DMS153 (cell line): ENCODE measurements around the gene TMEM132D.
"Not testable (repeated sequence)": the region's sequence is repeated elsewhere in the genome, so short reads cannot be mapped to it uniquely, and the experiment has no call there.

ENCODE experiments used
- DNase-seq: peaks from one replicate; lab custom pipeline; 2025; lab: John Stamatoyannopoulos, UW

Gene TMEM132D

DNA sequence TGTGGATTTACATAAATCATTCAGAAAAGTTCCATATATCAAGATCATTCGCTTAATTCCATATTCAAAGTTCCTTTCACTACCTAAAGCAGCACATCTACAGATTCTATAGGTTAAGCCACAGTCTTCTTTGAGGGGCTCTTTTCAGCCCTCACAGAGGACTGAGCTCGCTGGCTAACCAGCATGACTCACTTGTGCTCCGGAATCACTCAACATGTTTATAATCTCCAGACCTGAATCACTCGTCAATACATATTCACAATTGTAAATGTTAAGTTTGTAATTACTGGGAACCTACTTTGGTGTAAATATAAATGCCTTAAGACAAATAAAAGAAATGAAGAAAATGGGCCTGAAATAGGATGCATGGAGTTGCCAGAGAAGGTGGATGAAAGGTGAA is 315.7 kb downstream of the TMEM132D start:
- no peak for DNase-seq

DNA sequence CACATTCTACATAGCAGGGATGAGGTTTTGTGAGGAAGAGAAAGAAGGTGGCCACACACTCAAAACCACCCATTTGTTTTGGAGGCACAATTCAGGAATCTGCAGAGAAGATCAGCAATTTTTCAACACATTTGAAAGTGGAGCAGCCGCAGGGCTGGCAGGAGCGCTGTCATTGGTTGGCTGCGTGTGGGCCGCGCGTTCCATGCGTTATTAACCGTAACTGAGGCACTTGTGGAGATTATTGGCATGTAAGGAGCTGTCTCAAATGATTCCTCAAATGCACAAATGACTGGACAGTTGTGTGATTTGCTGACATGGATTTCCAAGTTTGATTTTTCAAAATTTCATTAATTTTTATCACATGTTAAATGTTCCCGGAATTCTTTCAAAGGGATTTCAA is 318.5 kb downstream of the TMEM132D start:
- no peak for DNase-seq

DNA sequence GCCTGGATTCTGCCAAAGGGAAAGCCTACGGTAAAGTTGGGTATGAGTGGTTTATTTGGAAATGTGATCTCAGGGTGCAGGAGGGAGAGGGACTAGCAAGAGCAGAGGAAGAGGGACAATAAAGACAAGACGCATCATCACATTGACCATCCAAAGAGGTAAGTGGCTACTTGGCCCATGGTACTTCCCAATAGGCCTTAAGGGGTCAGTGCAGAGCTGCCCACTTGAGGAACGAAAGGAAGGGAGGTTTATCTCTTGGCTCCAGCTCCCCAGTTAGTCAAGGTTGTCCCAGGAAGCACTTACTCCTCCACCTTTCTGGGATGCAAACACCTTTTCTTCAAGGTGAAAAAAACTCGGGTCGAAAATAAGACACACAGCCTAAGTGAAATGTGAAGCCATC is 323.9 kb downstream of the TMEM132D start:
- DNase-seq, result no peak

DNA sequence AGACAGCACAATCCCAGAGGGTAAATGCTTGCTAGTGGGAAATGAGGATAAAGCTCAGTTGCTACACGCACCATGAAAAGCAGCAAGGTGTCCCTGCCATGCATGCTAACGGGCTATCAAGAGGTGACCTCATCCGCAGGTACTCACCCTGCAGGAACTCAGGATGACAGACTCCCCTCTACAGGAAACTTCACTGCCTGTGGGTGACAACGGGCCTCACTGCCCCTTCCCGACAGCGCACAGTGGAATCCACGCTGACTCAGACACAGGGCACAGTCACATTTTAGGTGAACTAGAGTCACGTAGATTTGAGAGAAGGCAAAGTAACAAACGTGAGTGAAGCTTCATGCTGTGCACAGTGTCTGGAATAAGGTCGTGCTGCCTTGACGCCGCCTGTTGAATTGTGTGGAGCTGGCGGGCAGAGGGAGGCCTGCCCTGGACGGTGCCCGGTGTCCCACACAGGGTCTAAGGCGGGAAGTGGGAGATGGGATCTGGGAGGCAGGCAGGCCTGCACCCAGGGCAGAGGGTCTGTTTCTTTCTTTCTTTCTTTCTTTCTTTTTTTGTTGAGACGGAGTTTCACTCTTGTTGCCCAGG is 331.8 kb downstream of the TMEM132D start:
- no peak for DNase-seq

DNA sequence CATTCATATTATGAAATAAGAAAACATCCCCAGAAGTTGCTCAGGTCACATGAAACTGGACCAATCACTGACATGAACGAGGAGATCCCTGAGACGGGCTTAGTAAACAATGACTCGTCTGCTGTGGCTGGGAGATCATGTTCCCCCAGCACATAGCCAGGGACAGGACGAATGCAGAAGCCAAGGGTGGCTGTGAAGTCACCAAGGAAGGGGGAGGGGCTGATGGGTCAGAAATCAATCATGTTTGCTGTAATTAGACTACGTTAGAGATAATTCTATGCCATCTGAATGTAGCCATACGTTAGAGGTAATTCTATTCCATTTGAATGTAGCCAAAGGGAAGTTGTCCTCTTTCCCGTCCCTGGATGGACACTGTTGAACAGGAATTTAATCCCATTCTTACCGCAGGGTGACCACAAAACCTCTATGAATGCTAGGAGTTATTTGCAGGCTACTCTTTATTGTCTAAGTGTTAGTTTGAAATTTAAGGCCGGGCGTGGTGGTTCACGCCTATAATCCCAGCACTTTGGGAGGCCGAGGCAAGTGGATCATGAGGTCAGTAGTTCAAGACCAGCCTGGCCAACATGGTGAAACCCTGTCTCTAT is 332.9 kb downstream of the TMEM132D start:
- no peak for DNase-seq

DNA sequence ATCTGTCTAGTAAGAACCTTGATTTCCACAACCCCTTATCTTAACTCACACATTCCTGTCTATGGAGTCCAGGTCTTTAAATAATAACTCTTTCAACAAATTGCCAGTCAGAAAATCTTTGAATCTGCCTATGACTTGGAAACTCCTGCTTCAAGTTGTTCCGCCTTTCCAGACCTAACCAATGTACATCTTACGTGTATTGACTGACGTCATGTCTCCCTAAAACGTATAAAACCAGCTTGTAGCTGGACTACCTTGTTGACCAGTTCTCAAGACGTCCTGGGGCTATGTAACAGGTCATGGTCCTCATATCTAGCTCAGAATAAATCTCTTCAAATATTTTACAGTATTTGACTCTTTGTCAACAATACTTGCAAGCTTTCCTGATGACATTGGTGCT is 337.0 kb downstream of the TMEM132D start:
- no peak for DNase-seq

DNA sequence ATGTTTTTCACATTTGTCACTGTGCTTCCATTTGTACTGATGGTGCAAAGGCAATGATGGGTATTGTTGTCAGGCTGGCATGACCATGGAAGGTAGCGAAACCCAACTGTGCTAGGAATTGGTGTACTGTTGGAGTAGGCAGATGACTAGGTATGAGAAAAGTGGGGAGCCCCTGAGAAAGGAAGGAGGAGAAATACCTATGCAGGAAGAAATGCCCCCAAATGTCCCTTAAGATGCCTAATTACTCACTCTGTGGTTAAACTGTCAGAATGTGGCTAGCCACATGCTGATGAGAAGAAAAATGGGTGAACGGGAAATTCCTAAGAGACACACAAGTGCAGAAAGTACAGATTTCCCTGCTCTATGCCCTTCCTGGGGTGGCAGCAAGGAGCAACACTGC is 339.1 kb downstream of the TMEM132D start:
- DNase-seq, result no peak

DNA sequence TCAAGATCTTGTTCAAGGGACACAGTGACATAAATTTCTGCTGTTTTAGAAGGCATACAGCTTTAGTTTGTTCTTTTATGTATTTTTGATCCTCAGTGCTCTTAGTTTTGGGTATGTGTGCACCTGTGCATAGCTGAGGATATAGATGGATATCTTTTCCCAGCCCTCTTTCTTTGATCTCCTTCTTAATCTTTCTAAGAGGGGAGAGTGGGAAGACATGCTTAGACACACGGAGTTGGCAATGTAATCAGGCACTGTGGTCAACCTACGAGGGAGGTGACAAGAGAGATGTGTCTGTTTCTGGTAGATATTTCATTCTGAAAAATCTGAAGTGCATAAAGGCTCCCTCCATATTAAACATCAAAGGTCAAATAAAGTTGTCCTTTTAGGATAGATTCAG is 340.6 kb downstream of the TMEM132D start:
- no peak for DNase-seq

DNA sequence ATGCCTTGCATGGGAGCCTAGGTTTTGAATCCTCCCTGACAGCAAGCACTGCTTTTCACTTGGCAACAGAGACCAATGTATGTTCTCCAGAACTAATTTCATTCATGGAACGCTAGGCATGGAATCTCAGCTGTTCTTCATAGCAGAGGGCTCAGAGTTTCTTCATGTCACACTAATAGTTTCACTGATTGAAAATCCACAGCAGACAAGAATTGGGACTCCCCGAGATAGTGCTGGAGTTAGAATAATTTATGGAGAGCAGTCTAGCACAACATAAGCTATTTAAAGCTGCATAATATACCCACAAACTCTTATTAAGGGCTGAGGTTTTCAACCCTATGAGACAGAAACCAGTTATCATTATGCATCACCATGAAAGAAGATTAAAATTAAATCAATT is 342.5 kb downstream of the TMEM132D start:
- no peak for DNase-seq

DNA sequence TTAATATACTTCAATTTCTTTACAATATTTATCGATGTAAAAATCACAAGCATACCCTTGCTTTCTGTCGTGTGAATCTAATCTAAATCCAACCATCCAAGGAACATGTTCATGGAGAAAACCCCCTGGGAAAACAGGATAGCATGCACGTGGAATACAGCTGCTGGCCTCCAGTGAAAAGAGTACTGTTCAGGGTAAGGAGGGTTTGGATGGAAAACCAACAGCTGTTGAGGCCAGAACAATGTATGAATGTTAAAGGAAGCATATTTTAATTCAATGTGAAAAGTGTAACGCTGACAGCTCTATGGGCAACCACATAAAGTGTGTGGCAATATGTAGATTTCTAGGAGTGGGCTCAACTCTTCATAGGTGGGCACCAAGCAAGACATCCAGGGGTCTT is 344.0 kb downstream of the TMEM132D start:
- DNase-seq, result no peak

DNA sequence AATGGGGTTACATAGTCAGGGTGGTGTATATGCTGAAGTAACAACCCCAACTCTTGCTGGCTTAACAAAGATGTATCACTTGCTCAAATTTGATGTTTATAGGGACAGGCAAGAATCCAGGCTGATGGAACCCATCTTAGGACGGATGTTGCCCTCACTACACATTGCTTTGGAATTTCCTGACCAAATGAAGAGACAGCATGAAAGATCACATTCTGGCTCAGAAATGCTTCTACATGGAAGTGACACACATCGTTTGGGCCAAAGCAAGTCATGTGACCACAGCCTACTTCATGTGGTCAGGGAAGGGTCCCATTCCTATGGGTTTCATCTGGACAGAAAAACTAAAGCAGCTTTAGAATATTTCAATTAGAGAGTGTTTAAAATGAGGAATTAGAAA is 345.8 kb downstream of the TMEM132D start:
- no peak for DNase-seq

DNA sequence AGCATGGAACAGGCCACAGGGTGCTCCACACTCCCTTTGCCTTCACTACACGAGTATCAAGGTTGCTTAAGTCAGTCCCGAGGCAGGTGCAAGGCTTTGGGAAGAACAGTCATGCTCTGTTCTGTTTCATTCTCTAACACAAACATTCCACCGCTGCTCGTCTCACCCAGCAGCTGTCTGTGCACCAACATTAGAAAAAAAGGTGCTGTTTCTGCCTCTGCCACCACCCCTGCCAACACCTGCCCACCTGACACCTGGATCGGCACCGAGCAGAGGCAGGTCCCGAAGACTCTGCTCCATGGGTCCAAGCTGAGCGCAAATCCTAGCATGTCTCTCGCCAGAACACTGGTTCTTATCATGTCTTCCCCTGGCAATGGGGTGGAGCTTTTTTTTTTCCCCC is 347.7 kb downstream of the TMEM132D start:
- DNase-seq, result no peak

DNA sequence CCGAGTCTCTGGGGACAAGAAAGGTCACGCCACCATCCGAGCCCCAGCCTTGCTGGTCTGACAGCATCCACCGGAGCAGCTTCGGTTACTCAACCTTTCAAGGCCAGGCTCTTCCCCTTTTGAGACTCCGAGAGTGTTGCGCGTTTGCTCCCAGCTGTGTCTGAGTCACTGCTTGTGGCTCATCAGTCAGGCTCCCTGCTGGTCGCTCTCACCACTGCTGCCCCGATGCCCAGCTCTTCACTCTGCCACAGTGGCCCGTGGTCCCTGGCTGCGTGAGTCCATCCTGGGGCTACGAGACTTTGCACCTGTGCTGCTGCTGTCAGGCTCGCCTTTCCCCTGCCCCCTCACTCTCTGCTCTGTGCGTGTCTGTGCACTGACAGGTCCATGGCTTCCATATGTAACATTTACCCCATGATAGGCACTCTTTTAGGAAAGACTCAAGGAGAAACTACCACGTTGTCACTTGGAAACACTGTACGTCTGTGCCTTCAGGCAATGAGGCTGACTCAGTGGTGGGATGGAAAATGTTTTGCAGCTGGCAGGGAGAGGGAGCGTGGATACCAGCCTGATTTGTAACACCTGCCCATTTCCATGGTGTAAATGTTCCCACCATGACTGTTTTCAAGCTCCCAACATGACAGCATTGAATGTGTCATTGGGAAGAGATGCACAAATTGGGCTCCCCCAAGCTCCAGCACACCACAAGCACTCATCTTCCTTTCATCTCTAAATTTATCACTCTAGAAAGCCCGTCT is 350.7 kb downstream of the TMEM132D start:
- DNase-seq, result no peak

DNA sequence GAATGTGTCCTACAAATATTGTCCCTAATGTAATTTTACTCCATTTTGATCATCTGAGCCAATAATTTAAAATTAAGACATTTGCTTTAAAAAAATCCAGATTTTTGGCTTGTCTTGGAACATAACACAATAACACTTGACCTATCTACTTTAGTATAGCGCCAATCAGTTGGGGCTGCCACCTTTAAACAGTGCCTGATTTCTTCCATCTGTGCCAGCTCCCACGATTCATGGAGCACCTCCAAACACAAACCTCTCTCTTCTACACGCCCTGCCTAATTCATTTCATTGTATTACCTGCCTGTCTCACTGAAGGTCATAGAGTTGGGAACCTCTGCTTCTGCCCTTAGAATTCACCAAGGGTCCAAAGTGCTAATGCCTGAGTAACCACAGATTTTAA is 352.4 kb downstream of the TMEM132D start:
- DNase-seq, result no peak

DNA sequence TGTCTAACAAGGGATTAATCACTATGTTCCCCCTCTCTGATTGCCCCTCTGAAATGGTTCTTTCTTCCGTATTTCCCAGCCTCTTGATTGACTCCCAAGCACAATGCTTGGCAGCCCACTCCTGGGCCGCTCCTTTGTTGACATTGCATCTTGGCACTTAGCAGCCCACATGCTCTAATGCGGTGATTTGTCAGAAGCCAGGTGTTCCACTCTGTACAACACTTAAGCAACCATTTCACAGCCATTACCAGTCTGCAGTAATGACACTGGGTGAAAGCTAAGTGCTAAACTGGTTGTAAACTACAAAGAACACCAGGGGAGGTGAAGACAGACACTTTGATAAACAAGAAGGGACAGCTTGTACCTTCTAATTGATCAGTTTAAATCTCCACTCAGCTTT is 353.5 kb downstream of the TMEM132D start:
- peak; percentile 99 for DNase-seq

DNA sequence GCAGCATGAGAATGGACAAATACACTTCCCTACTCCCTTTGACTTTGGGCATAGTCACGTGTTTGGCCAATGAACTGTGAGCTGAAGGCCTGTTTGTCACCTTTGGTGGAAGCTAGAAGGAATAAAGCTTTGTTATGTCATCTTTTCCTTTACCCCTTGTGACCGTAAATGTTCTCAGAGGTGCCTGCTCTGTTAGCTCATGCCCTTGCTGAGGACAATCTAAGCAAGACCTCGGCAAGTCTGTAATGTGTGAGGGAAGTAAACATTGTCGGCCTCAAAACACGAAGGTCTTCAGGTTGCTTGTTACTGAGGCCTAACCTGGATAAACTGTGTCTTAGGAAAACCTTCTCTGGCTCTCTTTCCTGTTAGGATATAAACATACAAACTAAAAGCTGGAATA is 354.2 kb downstream of the TMEM132D start:
- peak; percentile 45 for DNase-seq

DNA sequence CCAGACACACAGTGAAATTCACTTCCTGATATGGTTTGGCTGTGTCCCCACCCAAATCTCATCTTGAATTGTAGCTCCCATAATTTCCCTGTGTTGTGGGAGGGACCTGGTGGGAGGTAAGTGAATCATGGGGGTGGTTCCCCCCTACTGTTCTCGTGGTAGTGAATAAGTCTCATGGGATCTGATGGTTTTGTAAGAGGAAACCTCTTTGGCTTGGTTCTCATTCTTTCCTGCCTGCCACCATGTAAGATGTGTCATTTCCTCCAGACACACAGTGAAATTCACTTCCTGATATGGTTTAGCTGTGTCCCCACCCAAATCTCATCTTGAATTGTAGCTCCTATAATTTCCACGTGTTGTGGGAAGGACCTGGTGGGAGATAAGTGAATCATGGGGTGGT is 354.8 kb downstream of the TMEM132D start:
- DNase-seq, result not testable (repeated sequence)

DNA sequence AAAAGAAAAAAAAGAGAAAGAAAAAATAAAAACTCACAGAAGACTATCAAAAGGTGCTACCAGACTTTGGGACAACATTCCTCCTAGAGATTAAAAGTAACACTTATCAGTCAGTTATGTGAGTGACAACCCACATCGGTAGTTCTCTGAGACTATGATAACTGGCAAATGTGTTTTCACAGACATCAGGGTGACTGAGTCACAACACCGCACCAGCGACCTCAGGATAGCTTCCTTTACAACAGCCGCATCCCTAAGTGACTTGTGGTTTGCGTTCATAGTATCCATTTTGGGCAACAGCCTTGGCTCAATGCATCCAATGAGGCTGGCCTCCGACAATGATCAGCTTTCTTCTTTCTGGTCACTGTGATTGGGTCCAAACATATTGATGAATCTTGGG is 359.1 kb downstream of the TMEM132D start:
- no peak for DNase-seq

DNA sequence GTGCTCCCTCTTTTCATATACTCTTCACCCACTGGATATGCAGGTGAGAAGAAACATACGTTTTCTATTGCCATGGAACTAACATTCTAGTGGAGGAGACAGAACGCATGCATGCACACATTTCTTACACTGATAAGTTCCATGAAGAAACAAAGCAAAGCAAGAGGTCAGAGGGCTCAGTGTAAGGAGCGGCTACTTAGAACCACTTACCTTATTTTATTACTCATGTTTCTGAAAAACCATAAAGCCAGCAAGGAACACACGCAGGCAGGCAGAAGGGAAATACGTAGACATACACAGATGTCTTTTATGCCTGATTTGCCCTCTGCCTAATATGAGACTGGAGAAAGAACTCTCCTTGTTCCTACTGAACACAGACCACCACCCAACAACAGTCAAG is 362.9 kb downstream of the TMEM132D start:
- no peak for DNase-seq

DNA sequence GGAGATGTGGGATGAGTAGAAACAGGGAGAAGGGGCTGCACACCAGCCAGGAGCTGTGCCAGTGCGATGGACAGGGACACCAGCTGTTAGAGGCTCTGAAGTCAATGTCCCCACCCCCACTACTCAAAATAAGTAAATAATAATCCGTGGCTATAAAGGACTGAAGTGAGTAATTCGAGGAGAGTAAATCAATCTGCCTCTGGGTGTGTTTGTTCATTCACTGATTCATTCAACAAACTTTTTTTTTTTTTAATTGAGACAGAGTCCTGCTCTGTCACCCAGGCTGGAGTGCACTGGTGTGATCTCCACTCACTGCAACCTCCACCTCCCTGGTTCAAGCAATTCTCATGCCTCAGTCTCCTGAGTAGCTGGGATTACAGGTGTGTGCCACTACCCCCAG is 363.6 kb downstream of the TMEM132D start:
- peak; percentile 22 for DNase-seq

DNA sequence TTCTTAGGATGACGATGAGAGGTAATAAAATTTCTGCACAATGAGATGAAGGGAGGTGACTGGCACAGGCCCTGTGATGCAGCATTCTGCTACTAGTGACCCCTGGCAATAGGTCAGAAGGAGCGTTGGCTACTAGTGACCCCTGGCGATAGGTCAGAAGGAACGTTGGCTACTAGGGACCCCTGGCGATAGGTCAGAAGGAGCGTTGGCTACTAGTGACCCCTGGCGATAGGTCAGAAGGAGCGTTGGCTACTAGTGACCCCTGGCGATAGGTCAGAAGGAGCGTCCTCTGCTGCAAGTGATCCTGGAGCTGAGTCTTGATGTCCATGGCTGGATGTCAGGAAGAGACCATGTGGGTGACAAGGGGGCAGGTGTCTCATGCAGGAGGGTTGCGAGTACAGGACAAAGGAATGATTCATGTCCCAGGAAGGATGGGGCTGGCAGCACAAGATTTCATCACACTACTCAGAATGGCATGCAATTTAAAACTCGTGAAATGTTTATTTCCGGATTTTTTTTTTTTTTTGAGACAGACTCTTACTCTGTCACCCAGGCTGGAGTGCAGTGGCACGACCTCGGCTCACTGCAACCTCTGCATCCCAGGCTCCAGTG is 365.0 kb downstream of the TMEM132D start:
- DNase-seq, result not testable (repeated sequence)

DNA sequence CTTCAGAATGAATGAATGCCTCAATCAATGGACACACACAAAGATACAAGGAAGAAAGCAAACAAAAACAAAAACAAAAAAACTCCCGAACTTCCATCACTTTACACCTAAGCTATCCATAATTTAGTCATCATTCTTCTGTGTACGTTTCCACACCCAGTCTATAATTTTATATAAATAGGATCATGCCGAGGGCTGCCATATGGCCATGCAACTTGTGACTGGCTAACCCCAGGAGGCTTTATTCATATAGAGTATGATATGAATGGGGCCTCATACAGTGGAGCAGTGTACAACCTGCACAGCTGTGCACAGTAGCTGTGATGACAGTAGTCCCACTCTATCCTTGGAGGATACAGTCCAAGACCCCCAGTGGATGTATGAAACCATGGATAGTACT is 365.7 kb downstream of the TMEM132D start:
- no peak for DNase-seq
